ENCODE measurements around the gene ADD3.

Gene ADD3

DNA sequence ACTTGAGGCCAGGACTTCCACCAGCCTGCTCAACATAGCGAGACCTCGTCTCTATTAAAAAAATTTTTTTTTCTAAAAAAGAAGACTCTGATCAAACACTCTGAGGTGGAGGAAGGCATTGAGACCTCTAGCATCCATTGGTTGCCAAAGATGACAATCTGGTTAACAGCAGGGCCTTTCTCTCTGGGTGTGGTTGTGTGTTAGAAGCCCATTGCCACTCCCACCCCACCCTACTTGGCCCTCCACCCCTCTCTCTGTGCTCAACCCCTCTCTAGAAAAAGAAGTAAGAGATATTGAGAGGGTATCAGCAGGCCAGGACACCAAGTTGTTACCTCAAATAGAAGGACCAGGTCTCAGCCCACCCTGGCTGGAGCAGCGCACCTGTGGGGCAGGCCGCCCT is 142.3 kb downstream of the ADD3 start:
- DNase-seq (ENCODE audit: low spot score), result no peak

DNA sequence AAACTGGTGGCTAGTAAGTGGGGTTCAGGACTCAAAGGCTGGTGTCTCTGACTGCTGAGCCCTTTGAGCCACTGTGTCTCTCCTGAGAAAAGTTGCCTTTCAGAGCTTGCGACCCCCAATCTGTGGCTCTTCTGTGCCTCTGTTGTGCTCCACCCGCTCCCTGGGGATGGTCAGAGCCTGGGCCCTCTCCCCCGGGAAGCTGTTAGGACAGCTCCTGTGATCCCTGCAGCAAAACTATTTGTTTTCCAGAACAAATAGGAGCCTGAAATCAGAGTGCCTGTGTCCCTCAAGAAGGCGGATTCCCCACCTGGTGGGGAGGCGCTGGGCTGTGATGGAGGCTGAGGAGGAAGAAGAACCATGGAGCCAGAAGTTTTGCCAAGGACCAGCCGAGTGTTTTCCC is 143.2 kb downstream of the ADD3 start:
- DNase-seq (ENCODE audit: low spot score), result no peak

DNA sequence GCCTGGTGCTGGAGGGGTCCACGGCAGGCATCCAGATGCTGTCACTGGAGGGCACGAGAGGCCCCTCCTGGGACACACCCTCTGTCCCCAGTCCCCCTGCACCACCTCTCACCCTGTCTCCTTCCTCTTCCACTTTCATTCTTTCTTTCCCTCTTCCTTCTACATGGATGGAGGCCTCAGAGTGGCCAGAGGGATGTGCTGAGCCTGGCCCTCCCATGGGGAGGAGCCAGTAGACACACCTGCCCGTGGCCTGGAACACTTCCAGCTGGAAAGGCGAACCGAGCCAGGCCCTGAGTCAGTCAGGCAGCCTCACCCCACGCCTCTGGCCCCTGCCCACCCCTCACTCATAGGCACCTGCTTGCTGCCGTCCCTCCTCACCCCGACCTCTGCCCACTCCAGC is 143.7 kb downstream of the ADD3 start:
- no peak for DNase-seq (ENCODE audit: low spot score)

DNA sequence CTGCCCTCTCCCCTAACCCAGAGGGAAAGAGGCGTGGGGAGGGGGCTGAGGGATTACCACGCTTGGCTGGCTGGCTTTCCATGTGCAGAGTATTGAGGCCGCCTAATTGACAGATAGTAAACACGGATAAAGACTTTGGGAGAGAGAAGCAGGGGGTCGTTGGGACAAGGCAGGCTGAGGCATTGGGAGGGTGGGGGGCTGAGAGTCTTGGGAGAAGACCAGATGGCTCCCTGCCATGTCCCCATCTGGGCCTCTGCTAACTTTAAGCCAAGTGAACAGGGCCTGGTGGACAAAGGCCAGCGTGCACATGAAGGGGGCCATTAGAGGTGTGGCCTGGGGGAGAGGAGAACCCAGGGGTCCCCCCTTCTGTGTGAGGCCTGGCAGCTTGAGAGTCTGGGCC is 144.2 kb downstream of the ADD3 start:
- DNase-seq (ENCODE audit: low spot score), result no peak

DNA sequence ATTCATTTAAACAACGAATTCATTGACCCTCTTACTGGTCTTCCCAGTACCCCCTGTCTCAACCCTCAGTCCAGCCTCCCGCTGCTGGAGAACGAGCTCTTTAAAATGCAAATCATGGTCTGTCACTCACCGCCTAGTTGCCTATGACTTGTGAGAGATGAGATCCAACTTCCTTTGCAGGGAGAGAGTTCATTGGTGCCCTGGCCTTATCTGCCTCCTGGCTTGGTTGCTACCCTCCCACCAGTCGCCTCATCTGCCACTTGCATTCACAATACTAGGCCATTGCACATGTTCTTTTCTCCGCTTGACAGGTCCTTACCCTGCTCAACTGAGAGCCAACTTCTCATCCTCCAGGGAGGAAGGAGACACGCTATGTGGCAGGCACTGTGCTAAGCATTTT is 145.6 kb downstream of the ADD3 start:
- no peak for DNase-seq (ENCODE audit: low spot score)

DNA sequence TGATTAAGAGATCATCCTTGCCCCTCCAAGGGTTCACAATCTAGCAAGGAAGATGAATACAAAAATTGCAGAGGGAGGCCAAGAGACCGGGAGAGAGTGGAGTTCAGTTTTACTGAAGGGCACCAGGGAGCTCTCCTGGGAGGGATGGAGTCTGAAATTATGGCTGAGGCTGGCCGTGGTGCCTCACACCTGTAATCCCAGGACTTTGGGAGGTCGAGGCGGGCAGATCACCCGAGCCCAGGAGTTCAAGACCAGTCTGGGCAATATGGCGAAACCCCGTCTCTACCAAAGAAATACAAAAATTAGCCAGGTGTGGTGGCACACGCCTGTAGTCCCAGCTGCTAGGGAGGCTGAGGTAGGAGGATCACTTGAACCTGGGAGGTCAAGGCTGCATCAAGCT is 148.3 kb downstream of the ADD3 start:
- no peak for DNase-seq (ENCODE audit: low spot score)

DNA sequence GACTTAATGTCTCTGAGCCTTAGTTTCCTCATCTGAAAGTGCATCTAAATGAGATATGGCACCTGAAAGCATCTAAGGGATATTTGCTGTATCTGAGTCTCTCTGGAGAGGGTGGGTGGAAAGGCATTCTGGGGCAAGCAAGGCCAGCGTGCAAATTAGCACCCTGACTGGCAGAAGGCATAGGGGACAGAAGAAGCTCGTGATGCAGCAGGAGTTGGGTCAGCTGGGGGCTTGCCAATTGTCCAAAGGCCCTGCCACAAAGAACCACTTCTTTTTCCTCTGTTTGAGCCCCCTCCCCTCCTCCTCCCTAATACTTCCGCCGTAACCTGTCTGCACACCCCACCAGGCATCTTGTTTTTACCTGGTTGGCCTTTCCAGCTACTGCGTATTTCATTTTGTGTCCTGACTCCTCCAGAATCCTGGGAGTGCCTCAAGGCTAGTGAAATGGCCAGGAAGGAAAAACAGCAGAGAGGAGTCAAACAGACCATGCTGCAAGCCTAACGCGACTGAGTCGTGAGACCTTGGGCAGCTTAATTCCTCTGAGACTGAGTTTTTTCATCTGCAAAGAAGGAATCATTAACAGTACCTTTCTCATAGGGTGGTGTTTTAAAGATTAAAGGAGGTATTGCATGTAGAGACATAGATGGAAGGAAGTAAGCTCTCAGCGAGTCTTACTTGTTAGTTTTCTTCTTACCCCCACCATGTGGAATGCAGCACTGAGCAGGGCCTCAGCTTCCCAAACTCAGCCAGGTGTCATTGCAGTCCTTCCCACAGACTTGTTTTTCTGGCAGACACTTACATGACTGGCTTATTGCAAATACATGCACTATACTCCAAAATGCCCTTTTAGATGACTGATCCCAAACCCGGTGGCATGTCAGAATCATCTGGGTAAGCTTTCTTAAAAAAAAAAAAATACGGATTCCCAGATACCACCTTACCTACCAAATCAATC is 150.5 kb downstream of the ADD3 start:
- no peak for DNase-seq (ENCODE audit: low spot score)

DNA sequence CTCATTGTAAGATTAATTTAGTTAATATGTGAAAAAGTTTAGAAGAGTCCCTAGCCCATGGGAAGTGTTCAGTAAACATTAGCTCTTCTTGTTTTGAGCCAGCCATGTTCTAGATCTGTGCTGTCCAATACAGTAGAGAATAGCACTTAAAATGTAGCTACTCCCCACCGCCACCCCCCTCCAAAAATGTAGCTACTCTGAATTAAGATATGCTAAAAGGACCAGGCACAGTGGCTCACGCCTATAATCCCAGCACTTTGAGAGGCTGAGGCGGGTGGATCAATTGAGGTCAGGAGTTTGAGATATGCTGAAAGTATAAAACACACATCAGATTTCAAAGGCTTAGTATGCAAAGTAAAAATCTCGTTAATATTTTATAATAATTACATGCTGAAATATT is 152.3 kb downstream of the ADD3 start:
- no peak for DNase-seq (ENCODE audit: low spot score)

DNA sequence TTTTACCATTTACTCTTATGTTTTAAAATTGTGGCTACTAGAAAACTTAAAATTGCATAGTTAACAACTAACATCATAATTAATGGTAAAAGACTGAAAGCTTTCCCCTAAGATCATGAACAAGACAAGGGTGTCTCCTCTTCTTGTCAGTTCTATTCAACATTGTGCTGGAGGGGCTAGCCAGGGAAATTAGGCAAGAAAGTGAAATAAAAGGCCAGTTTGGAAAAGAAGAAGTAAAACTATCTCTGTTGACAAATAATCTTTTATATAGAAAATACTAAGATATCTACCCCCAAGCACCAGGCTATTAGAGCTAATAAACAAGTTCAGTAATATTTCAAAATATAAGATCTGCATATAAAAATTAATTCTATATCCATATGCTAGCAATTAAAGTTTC is 152.7 kb downstream of the ADD3 start:
- no peak for DNase-seq (ENCODE audit: low spot score)

DNA sequence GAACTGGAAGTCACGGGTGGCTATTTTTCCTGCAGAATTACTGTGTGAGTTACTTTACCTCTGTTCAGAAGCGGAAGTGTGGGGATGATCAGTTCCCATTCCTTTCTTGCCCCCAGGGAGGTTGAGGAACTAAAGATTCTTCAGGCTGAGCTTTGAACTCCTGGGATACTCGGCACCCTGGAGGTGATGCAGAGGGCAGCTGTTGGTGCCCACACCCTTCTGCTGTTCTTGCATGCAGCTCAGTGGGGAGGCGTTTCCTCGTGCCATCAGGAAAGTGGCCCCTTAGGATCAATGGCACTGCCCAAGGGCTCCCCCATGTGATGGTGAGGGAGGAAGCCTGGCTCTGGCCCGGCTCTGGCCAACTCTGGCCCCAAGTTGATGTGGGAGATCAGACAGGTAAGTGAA is 155.0 kb downstream of the ADD3 start:
- no peak for DNase-seq (ENCODE audit: low spot score)

DNA sequence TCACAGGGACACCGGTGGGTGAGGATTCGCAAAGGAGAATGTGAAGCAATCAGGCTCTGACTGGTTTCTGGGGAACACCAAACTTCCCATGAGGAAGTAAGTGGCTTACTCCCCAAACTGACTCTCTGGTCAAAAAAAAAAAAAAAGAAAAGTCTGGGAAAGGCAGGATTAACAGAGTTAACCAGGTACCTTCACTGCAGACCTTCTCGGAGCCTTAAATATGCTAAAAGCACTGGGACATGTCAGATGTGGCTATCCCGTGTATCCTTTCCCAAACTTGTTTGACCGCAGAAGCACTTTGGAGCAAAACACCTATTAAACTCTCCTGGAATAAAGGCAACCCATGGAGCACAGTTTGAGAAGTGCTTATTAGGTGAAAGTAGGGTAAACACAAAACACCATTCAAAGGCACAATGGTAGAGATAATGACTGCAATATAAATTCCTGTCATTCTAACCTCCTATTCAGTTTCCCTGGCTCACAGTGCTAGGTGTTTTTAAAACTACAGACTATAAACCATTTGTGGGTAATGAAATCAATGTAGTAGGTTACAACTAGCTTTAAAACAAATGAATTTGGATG is 155.5 kb downstream of the ADD3 start:
- DNase-seq (ENCODE audit: low spot score), result no peak

DNA sequence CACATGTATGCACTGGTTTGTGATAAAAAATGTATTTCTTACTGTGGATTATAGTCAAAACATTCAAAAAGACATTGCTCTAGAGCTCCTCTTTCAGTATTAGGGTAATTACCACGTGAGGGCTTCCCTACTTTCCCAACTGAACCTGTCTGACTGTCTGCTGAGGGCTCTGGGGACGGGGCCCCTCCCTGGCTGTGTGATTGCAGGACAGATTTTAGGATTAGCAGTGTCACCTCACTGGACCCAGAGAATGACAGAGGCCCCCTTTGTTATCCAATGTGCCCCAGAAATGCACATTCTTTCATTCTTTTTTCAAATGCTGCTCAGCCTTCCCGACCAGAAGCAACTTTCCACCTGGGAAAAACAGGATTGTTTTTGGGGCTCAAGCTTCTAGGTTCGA is 156.1 kb downstream of the ADD3 start:
- no peak for DNase-seq (ENCODE audit: low spot score)

DNA sequence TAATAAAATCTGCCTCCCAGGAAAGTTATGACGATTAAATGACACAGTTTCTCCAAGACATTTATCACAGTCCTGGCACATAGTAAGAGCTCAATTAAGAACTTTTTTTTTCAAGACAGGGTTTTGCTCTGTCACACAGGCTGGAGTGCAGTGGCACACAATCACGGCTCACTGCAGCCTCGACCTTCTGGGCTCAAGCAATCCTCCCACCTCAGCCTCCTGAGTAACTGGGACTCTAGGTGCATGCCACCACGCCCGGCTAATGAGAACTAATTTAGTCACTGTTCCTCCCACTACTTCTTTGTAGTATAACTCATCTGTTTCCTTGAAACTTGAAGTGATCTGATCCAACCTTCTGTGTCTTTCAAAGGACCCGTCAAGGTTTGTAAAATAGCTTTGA is 157.5 kb downstream of the ADD3 start:
- DNase-seq (ENCODE audit: low spot score), result no peak

DNA sequence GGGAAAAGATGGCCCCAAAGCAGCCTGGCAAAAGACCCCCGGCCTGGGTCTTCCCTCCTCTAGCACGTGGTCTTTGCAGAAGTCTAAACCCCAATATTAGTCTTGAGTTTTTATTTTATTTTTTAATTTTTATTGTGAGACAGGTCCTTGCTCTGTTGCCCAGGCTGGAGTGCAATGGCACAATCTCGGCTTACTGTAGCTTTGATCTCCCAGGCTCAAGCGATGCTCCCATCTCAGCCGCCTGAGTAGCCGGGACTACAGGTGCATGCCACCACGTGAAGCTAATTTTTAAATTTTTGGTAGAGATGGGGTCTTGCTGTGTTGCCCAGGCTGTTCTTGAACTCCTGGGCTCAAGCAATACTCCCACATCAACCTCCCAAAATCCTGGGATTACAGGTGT is 159.4 kb downstream of the ADD3 start:
- DNase-seq (ENCODE audit: low spot score), result no peak

DNA sequence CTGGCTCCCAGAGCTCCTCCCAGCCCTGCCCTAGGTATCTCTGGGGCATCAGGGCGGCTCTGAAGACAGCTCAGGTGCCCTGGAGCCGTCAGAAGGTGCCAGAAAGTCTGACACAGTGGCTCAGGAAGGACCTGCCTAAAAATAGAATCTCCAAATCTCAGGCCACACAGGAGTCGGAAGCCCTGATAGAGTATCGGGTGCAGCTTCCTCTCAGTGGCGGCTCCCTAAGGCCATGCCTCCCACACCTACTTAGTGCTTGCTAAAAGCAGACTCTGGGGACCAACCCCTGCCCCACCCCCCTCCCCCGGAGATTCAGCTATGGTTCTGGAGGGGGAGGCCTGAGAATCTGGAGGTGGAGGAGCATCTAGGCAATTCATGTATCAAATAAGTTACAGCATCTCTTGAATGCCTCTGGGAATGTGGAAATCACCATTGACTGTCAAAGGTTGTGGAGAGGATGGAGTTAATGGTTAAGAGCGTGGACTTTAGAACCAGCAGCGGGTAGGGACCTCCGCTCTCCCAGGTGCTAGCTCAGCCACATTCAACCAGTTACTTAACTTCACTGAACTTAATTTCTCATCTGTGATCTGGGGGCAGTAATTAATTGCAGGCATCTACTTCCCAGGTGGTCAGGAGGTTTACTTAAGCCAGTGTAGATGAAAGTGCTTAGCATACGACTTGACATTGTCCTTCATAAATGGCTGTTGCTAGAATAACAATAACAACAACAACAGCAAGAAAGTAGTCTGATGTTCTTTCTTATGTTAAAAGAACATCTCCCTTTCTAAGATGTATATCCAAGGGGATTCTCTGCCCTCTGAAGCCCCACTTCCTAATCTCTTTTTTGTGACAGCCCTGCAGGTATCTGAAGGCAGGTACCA is 161.1 kb downstream of the ADD3 start:
- peak; percentile 33 for DNase-seq (ENCODE audit: low spot score)

DNA sequence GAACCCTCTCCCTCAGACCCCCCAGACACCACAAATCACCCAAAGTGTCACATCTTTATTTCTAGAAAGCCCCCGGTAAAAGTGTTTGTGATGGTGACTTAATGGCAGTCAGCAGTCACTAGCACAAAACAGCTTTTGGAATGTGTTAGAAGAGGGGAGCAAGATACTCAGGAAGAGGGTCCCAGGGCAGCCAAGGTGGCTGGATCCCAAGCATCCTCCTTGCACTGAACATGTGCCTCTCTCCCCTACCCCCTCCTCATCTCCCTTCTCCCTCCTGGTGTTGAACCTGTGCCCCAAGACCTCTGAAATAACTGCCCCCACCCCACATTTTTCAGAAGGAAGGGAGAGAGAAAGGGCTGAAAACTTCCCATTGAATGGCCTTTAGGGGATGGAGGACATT is 161.8 kb downstream of the ADD3 start:
- no peak for DNase-seq (ENCODE audit: low spot score)

DNA sequence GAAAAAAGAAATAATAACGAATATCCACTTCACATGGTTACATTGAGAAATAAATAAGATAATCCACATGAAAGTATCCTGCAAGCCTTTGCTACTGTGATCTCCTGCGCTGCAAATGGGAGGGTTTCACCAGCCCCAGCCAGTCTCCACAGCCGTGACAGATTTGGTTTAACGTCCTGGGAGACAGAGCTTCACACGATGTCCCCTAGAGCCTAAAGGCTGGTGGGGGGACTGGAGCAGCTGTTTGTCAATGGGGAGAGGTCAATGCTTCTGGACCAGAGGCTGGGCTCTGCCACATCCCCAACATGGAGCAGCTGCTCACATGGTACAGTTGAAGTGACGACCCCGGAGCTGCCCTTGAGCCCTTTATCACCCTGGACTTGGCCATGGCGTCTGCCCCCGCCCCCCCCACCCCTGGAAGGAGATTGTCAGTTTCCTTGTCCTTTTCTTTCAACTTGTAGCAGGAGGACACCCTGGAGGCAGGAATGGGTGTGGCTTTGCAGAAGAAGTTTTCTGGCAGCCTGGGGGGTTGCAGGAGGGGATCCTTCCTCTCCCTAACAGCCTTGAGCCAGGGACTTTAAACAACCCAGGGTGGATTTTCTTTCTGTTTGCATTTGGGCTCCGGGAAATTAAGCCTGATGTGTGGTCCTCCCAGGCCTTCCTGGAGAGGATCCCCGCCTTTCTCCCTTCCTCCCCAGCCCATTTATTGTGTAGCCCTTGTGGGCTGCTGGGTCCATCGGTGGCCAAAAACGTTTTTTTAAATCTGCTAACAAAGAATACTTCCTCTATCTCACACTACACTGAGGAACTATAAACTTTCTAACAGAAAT is 162.6 kb downstream of the ADD3 start:
- no peak for DNase-seq (ENCODE audit: low spot score)

DNA sequence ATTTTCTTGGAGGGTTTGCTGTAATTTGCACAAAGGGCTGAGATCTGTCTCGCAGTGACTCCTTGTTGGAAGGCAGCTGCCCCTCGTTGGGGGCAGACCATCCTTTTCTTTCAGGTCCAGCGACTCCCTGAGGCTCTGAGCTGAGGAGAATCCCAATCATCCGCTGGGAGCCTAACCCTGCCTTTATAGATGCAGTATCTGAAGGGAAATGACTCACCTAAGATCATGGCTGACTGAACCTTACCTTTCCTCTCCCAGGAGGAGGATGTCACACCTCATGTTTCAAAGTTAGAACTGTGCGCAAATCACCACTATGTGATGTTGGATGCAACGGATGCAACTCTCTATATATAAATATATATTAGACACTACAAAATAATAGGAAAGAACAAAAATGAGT is 163.2 kb downstream of the ADD3 start:
- no peak for DNase-seq (ENCODE audit: low spot score)

DNA sequence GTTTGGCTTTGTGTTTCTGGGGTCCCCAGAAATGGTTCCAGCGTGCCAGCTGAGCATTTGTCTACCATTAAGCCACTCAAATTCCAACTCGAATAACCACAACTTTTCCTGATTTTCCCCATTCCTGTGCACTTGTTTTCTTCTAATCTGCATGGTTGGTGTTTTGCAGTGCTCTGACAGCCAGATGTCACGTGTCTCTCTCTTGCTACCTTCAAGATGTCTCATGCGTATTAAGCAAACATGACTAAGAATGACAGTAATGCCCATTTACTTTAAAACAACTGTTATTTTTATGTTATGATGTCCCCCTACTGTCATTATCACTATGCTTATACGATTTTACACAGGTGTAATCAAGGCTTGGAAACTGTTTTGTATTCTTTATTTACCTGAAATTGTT is 164.4 kb downstream of the ADD3 start:
- DNase-seq (ENCODE audit: low spot score), result no peak

DNA sequence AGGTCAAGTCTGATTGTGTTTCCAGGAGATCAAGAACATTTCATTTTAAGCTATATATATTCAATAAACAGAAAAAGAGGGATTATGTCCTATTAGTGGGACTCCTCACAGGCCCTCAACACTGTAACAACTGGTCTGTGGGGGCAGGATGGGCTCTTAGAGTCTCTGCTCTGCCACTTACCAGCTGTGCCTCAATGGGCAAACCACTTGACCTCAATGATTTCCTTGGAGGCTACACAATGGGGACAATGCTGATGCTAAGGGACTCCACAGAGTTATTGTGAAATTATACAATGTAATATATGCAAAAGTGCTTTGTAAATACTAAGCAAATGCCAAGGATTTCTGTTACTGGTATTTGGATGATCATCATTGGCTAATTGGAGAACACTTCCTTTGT is 166.4 kb downstream of the ADD3 start:
- DNase-seq (ENCODE audit: low spot score), result no peak

DNA sequence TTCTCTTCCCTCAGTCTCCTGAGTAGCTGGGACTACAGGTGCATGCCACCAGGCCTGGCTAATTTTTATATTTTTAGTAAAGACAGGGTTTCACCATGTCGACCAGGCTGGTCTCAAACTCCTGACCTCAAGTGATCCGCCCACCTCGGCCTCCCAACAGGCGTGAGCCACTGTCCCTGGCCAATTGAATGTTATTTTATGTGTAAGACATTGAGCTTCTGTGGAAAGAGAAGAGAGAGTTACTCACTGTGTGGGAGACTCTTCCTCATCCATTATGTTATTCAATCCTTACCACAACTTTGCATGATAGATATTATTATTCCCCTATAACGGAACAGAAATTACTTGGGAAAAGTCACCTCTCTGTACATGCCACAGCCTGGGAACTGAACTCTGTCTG is 167.0 kb downstream of the ADD3 start:
- DNase-seq (ENCODE audit: low spot score), result no peak

DNA sequence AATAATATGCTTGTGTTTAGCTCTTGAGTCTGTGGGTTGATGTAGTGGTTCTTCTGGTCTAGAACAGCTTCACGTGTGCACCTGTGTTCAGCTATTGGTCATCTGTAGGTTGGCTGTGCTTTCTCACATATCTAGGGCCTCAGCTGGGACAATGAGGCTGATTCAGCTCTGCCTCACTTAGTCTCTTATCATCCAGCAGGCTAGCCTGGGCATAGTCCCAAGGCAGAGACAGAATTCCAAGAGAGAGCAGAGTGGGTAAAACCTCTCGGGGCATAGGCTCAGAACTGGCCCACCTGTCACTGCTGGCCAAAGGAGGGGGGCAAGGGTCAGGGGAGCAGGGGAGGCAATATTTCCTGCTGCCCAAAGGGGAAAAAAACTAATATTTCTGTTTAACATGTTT is 167.6 kb downstream of the ADD3 start:
- no peak for DNase-seq (ENCODE audit: low spot score)
